Ureter (tissue), 1 donor: ENCODE data around the gene PRKCG. TPM values are rescaled to one million over a fixed set of nuclear protein-coding genes. Genes with fewer than 3 reads are reported as not detected.
"Not testable (repeated sequence)": the region's sequence is repeated elsewhere in the genome, so short reads cannot be mapped to it uniquely, and the experiment has no call there.

Source experiments
- DNase-seq: peaks from one replicate; pipeline ENCODE4 v3.0.0-alpha.2; 2020; ENCODE audit warnings: low spot score
- total RNA-seq: library from RNA; stranded (reverse); gene quantifications from one replicate; pipeline ENCODE4 v1.2.4, GENCODE V29; 2023
- donor health status: DM: yes; HTN: yes; CAD: no.

The PRKCG gene
- total RNA-seq, result not detected

GRCh38 chr19:53881482-53882390, at the start of gene PRKCG:
Gene PRKCG (plus strand): TSS chr19:53882197. CDS start chr19:53882495, 298 bp downstream.
- DNase-seq, result no peak

DNA sequence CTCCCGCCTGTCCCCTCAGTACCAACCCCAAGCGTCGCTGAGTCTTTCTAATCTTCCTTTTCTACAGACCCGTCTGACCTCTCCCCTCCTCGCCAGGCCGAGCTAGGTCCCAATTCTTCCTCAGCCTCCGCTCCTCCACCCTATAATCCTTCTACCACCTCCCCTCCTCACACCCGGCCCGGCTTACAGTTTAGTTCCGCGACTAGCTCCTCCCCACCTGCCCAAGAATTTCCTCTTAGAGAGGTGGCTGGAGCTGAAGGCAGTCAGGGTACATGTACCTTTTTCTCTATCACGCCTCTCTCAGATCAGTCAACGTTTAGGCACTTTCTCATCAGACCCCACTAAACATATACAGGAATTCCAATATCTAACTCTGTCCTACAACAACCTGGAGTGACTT, 49.1 kb upstream of the PRKCG start:
- DNase-seq, result not testable (repeated sequence)

DNA sequence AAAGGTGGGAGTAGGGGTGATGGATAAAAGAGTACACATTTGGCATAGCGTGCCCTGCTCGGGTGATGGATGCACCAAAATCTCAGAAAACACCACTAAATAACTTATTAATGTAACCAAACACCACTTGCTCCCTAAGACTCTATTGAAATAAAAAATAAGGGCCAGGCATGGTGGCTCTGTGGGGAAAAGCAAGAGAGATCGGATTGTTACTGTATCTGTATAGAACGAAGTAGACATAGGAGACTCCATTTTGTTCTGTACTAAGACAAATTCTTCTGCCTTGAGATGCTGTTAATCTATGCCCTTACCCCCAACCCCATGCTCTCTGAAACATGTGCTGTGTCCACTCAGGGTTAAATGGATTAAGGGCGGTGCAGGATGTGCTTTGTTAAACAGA, 43.6 kb upstream of the PRKCG start:
- DNase-seq, result not testable (repeated sequence)

DNA sequence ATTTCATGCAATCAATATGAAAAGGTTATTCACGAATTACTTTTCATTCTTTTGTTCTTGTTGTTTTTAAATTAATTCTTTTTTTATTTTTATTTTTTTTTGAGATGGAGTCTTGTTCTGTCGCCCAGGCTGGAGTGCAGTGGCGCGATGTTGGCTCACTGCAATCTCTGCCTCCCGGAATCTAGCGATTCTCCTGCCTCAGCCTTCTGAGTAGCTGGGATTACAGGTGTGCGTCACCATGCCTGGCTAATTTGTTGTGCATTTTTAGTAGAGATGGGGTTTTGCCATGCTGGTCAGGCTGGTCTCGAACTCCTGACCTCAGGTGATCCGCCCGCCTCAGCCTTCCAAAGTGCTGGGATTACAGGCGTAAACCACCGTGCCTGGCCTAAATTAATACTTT, 41.8 kb upstream of the PRKCG start:
- DNase-seq, result not testable (repeated sequence)

- not testable (repeated sequence) for DNase-seq
Observed at GRCh38 chr19:53840914-53841313, 41.1 kb upstream of the PRKCG start.

DNA sequence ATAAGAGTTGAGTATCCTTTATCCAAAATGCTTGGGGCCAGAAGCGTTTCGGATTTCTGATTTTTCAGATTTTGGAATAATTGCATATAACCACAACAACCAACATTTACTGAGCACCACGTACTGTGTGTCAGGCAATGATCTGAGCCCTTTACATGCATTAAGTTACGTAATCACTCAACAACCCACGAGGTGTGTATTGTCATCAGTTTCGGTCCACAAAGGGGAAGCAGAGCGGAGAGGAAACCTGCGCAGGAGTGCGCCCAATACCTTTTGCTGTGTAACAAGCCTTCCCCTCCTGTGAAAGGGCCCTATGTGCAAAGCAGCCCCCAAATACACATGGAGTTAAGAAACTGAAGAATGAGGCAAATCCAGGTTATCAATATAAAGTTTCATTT, 37.1 kb upstream of the PRKCG start:
- DNase-seq, result no peak

GRCh38 chr19:53847555-53847954, 34.4 kb upstream of the PRKCG start:
- no peak for DNase-seq

DNA sequence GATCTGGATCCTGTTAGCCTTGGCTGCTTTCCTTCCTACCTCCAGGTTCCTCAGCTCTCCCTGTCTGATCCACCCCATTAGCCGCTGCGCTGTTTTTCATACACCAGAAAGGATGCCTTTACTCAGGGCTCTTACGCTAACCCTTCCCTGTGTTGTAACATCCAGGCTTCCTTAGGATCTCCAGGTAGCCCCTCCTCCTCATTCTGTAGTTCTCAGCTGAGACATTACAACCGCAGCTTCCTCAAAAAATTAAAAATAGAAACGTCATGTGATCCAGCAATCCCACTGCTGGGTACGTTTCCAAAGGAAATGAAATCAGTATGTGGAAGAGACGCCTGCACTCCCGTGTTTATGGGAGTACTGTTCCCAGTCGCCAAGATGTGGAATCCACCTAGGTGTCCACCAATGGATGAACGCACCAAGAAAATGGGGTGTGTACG, 32.7 kb upstream of the PRKCG start:
- DNase-seq, result no peak

- DNase-seq, result no peak
Observed at GRCh38 chr19:53853707-53854106, 28.3 kb upstream of the PRKCG start.

GRCh38 chr19:53864308-53864836, 17.6 kb upstream of the PRKCG start:
- no peak for DNase-seq

DNA sequence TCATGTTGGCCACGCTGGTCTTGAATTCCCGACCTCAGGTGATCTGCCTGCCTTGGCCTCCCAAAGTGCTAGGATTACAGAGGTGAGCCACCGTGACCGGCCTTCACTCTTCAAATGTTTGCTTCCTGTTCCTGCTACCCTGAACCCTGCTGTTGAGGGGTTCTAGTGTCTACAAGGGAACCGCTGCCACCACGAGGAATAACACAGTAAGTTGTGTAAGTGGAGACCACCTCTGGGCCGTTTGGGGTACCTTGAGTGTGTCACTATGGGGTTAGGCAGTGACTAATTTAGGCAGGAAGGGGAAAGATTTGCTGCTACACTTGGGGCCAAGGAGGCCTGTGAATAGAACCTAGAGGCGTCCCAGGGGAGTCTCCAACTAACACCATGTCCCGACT, 16.5 kb upstream of the PRKCG start:
- DNase-seq, result no peak

- DNase-seq, result peak; percentile 68
Observed at GRCh38 chr19:53865918-53866864, 15.8 kb upstream of the PRKCG start.

- no peak for DNase-seq
Observed at GRCh38 chr19:53866865-53867224, 15.2 kb upstream of the PRKCG start.

GRCh38 chr19:53867225-53868090, 14.5 kb upstream of the PRKCG start, which contains the start of gene MYADM:
Gene MYADM (plus strand): TSS chr19:53867883. CDS start chr19:53873530, 5,647 bp downstream.
- peak; percentile 99 for DNase-seq

- DNase-seq, result peak; percentile 68
Observed at GRCh38 chr19:53868091-53868891, 13.7 kb upstream of the PRKCG start.

DNA sequence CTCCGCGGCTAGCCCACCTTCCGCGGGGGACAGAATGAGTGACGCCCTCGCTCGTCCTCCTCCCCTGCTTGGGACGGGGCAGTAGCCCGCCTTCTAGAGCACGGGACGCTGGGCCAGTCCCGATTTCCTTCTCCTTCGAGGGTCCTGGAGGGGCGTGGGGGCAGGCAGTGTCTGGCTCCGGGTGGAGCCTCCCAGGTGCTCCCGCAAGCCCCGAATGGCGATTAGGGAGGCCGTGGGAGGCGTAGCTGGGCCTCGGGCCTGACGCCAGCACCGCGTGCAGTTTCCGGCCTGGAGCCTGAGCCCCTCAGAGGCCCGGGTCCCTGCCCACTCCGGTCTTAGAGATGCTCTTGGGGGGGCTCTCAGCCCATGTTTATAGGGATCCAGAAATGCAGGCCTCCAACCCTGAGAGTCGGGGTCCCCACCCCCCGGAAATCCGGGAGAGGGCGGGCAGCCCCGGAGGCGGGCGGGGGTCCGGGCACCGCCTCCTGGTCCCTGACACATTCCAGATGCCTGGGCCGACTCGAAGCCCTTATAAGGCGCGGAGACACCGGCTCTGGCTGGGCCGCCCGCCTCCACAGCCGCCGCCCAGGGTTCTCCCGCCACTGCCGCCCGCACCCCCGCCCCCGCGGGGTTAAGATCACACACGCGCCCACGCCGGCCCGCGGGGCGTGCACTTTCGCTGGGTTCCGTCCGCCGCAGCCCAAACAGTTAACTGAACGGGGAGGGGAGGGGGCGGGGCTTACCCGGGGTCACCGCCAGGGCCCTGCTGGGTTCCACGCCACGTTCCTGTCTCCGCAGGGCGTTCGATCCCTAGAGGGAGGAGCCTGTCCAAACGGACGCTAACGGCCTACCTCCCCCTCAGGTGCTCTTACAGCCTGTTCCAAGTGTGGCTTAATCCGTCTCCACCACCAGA, 12.8 kb upstream of the PRKCG start:
- DNase-seq, result peak; percentile 93

- DNase-seq, result not testable (repeated sequence)
Observed at GRCh38 chr19:53869805-53870484, 12.1 kb upstream of the PRKCG start.

GRCh38 chr19:53870485-53870844, 11.5 kb upstream of the PRKCG start:
- no peak for DNase-seq

DNA sequence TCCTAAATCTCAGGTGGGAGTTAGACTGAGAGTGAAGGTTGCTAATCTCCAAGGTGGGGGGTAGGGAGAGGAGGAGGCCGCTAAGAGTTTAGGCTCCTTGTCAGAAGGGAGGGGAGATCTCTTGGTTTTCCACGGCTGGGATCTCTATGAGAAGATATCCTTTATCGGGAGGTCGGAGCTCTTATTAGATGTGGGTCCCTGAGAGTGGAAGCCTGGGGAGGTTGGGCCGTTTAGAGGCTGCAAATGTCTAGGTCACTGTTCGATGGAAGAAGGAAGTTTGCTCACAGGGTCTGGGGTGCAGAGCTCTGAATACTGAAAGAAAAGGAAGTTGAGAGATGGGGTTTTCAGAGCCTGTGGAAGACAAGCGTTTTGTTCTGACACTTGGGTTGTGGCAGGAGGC, 10.5 kb upstream of the PRKCG start:
- no peak for DNase-seq
